Ovary (tissue), 3 donors: ENCODE results near the gene CHRNA3.

Experiments used
- EP300 ChIP-seq: sonication (generic); formaldehyde crosslinking; IDR thresholded peaks from one replicate; pipeline ENCODE4 v1.6.1; 2017; ENCODE audit warnings: antibody characterized with exemption
- POLR2A ChIP-seq: fragments of 450-650 bp; IDR thresholded peaks from one replicate; pipeline ENCODE4 v1.6.1; 2017; ENCODE audit warnings: antibody characterized with exemption, mild to moderate bottlenecking, moderate library complexity
- TF ChIP-seq, protein P1 (sequence below), 3 donors: fragments of 450-650 bp in 2 of 3; fragments of 200-600 bp in 1 of 3; IDR thresholded peaks; one replicate each; pipeline versions ENCODE4 v1.5.1 to v1.8.0; 2016 to 2022; ENCODE audit warnings: antibody characterized with exemption in 3 of 3, mild to moderate bottlenecking in 1 of 3
- donor health status: DM: no; HTN: no; CAD: no.

DNA sequence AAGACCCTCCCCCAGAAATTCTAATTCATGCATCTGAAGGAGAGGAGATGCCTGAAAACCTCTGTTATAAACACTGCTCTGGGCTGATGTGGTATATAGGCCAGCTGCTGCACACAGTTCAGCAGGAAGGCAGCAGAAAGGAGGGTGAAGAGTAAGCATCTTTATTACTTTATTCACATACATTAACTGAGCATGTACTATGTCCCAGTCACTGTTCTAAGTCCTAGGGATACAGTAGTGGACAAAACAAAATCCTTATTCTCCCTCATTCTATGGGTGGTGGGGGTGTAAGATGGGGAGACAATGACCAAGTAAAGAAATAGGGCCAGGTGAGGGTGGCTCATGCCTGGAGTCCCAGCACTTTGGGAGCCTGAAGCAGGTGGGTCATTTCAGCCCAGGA lies 38.0 kb upstream of the CHRNA3 start:
- TF ChIP-seq, protein P1, sequence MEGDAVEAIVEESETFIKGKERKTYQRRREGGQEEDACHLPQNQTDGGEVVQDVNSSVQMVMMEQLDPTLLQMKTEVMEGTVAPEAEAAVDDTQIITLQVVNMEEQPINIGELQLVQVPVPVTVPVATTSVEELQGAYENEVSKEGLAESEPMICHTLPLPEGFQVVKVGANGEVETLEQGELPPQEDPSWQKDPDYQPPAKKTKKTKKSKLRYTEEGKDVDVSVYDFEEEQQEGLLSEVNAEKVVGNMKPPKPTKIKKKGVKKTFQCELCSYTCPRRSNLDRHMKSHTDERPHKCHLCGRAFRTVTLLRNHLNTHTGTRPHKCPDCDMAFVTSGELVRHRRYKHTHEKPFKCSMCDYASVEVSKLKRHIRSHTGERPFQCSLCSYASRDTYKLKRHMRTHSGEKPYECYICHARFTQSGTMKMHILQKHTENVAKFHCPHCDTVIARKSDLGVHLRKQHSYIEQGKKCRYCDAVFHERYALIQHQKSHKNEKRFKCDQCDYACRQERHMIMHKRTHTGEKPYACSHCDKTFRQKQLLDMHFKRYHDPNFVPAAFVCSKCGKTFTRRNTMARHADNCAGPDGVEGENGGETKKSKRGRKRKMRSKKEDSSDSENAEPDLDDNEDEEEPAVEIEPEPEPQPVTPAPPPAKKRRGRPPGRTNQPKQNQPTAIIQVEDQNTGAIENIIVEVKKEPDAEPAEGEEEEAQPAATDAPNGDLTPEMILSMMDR (IDR thresholded peaks at IDR 0.05): no peak
- no peak for TF ChIP-seq POLR2A
- no peak for TF ChIP-seq EP300
